Activated CD8-positive, alpha-beta T cell treated with anti-CD3 and anti-CD28 coated beads for 36 hours (primary cell): ENCODE results near the gene APIP. TPM values are rescaled to one million over a fixed set of nuclear protein-coding genes. Genes with fewer than 3 reads are reported as not detected.

Source experiments
- ATAC-seq: fragments of 200-7000 bp; cut with Tn5 transposase; one replicate; pipeline ENCODE4 v1.10.0; 2021; ENCODE audit warnings: mild to moderate bottlenecking, moderate library complexity
- CTCF ChIA-PET: fragments of 350-600 bp; sonication (Branson Sonifier 250); formaldehyde crosslinking; loops from one replicate; lab custom pipeline; 2021; ENCODE audit warnings: antibody characterized with exemption; lab: Charles Lee
- POLR2A ChIA-PET: fragments of 350-600 bp; sonication (Branson Sonifier 250); formaldehyde crosslinking; loops from one replicate; lab custom pipeline; 2021; ENCODE audit warnings: antibody characterized with exemption; lab: Charles Lee
- DNase-seq: peaks from one replicate; pipeline ENCODE4 v3.0.0-alpha.2; 2020
- H3K27ac Mint-ChIP-seq: one replicate; pipeline ENCODE4 v1.8.0; 2021; ENCODE audit warnings: mild to moderate bottlenecking, mixed read lengths
- H3K27me3 Mint-ChIP-seq: one replicate; pipeline ENCODE4 v1.8.0; 2021; ENCODE audit warnings: mixed read lengths
- H3K36me3 Mint-ChIP-seq: one replicate; pipeline ENCODE4 v1.8.0; 2021; ENCODE audit warnings: low read depth, mixed read lengths
- H3K4me1 Mint-ChIP-seq: one replicate; pipeline ENCODE4 v1.8.0; 2021; ENCODE audit warnings: low read depth, mixed read lengths
- H3K4me3 Mint-ChIP-seq: one replicate; pipeline ENCODE4 v1.8.0; 2021; ENCODE audit warnings: mild to moderate bottlenecking, moderate library complexity, mixed read lengths
- H3K9me3 Mint-ChIP-seq: one replicate; pipeline ENCODE4 v1.8.0; 2021; ENCODE audit warnings: mixed read lengths
- CTCF ChIP-seq: fragments of 200-600 bp; IDR thresholded peaks from one replicate; pipeline ENCODE4 v1.8.0; 2022; ENCODE audit warnings: antibody characterized with exemption, mild to moderate bottlenecking
- intact Hi-C: fragments of 100-400 bp; cut with micrococcal nuclease; formaldehyde crosslinking; loops from one replicate; pipeline ENCODE4 v1.10.0; 2022
- total RNA-seq, 2 experiments: library from RNA; stranded (reverse); gene quantifications; one replicate each; pipeline ENCODE4 v1.2.3, GENCODE V29; 2021

The APIP gene
- total RNA-seq, 2 experiments from 2014 or later = 34.4 to 39.0 TPM

- no peak for TF ChIP-seq CTCF
- H3K36me3 Mint-ChIP-seq = no peaks in the 10 kb centered on the region
- intact Hi-C loops = no loop called here
- H3K4me1 Mint-ChIP-seq = no peaks in the 10 kb centered on the region
- H3K27me3 Mint-ChIP-seq = no peaks in the 10 kb centered on the region
- ATAC-seq = no peak
- ChIA-PET CTCF (interaction anchor here (1.7 kb wide), 1 partner anchor 19 kb away, joined by 5 read pairs; no protein-coding TSS in a partner anchor), POLR2A (no interaction called here)
- no peak overlapping the region for H3K27ac Mint-ChIP-seq
- H3K4me3 Mint-ChIP-seq = no peak overlapping the region
- no peak for DNase-seq
- no peaks in the 10 kb centered on the region for H3K9me3 Mint-ChIP-seq
These were observed 55.7 kb downstream of the APIP start for GRCh38 chr11:34860518-34860917.

- ChIA-PET POLR2A (no interaction called here), CTCF (interaction anchor here (1.7 kb wide), 1 partner anchor 19 kb away, joined by 5 read pairs; no protein-coding TSS in a partner anchor)
- intact Hi-C loops = no loop called here
- no peak overlapping the region for H3K27ac Mint-ChIP-seq
- no peaks in the 10 kb centered on the region for H3K9me3 Mint-ChIP-seq
- DNase-seq = no peak
- no peaks in the 10 kb centered on the region for H3K4me1 Mint-ChIP-seq
- no peak overlapping the region for H3K4me3 Mint-ChIP-seq
- TF ChIP-seq CTCF = no peak
- H3K36me3 Mint-ChIP-seq = no peaks in the 10 kb centered on the region
- no peaks in the 10 kb centered on the region for H3K27me3 Mint-ChIP-seq
- no peak for ATAC-seq
These were observed 56.1 kb downstream of the APIP start for GRCh38 chr11:34860034-34860433.

GRCh38 chr11:34859496-34859895 lies 56.7 kb downstream of the APIP start:
- ATAC-seq = no peak
- no peak overlapping the region for H3K27ac Mint-ChIP-seq
- ChIA-PET CTCF (interaction anchor here (1.0 to 1.7 kb wide), 2 partner anchors 10 to 18 kb away, joined by 3 to 5 read pairs; no protein-coding TSS in a partner anchor), POLR2A (no interaction called here)
- no peak overlapping the region for H3K4me3 Mint-ChIP-seq
- H3K9me3 Mint-ChIP-seq = no peaks in the 10 kb centered on the region
- TF ChIP-seq CTCF = no peak
- H3K27me3 Mint-ChIP-seq = no peaks in the 10 kb centered on the region
- no peaks in the 10 kb centered on the region for H3K36me3 Mint-ChIP-seq
- intact Hi-C loops = no loop called here
- H3K4me1 Mint-ChIP-seq = no peaks in the 10 kb centered on the region
- no peak for DNase-seq

GRCh38 chr11:34857463-34857862 lies 58.7 kb downstream of the APIP start:
- H3K4me1 Mint-ChIP-seq = no peaks in the 10 kb centered on the region
- intact Hi-C loops = no loop called here
- CTCF ChIA-PET = no interaction called here
- no peak for TF ChIP-seq CTCF
- no peak for ATAC-seq
- no peak for DNase-seq
- H3K9me3 Mint-ChIP-seq = no peaks in the 10 kb centered on the region
- no peaks in the 10 kb centered on the region for H3K36me3 Mint-ChIP-seq
- no peak overlapping the region for H3K27ac Mint-ChIP-seq
- POLR2A ChIA-PET = no interaction called here
- no peak overlapping the region for H3K4me3 Mint-ChIP-seq
- H3K27me3 Mint-ChIP-seq = peaks cover 2% of the 10 kb centered on the region

- POLR2A ChIA-PET = no interaction called here
- H3K27me3 Mint-ChIP-seq = peaks cover 3% of the 10 kb centered on the region
- no peaks in the 10 kb centered on the region for H3K36me3 Mint-ChIP-seq
- H3K27ac Mint-ChIP-seq = no peak overlapping the region
- no peak for DNase-seq
- no peaks in the 10 kb centered on the region for H3K9me3 Mint-ChIP-seq
- no peak for TF ChIP-seq CTCF
- intact Hi-C loops = no loop called here
- no peak for ATAC-seq
- H3K4me1 Mint-ChIP-seq = no peaks in the 10 kb centered on the region
- CTCF ChIA-PET = interaction anchor here (1.4 kb wide), 1 partner anchor 10 kb away, joined by 3 read pairs; no protein-coding TSS in a partner anchor
- H3K4me3 Mint-ChIP-seq = no peak overlapping the region
These were observed 59.9 kb downstream of the APIP start for GRCh38 chr11:34856251-34856650.
